K562 (cell line): Measurements from ENCODE around the gene FAM83D.

Experiments used
- HDAC2 ChIP-seq: fragments of 450-650 bp; IDR thresholded peaks from 2 replicates; pipeline ENCODE4 v1.6.1; 2016; ENCODE audit warnings: mild to moderate bottlenecking
- MNT ChIP-seq, 2 experiments: fragments of 450-650 bp; conservative IDR thresholded peaks; 2 replicates each; pipeline ENCODE4 v1.6.1; 2017; ENCODE audit warnings: mild to moderate bottlenecking in 2 of 2, moderate library complexity in 2 of 2
- SIN3A ChIP-seq, 2 experiments: fragments of 150-350 bp in 1 of 2; IDR thresholded peaks; 2 replicates each; pipeline ENCODE4 v1.6.1; 2011 to 2016; ENCODE audit warnings: borderline replicate concordance in 2 of 2, low read depth in 2 of 2, low read length in 2 of 2, mild to moderate bottlenecking in 2 of 2, moderate library complexity in 2 of 2; ENCODE audit not compliant: control insufficient read depth in 1 of 2
- ZBTB7A ChIP-seq: IDR thresholded peaks from 2 replicates; pipeline ENCODE4 v1.6.1; 2011; ENCODE audit warnings: low read depth, mild to moderate bottlenecking, low read length, moderate library complexity, borderline replicate concordance; ENCODE audit not compliant: control insufficient read depth

GRCh38 chr20:38893056-38893564 lies 33.1 kb upstream of the FAM83D start:
- no peak for TF ChIP-seq SIN3A (IDR thresholded peaks at IDR 0.05; ENCODE audit: borderline replicate concordance in 2 of 2, control insufficient read depth in 1 of 2, low read depth in 2 of 2, low read length in 2 of 2)
- no peak for TF ChIP-seq MNT (conservative IDR thresholded peaks at IDR 0.05)
- TF ChIP-seq ZBTB7A: no peak
- TF ChIP-seq HDAC2: no peak
